SK-N-SH (cell line): ENCODE measurements around the gene NAXD.

Experiments
- RAD21 ChIP-seq: IDR thresholded peaks from 2 replicates; pipeline ENCODE4 v1.6.1; 2012; ENCODE audit warnings: mild to moderate bottlenecking, low read length
- SIN3A ChIP-seq: IDR thresholded peaks from 2 replicates; pipeline ENCODE4 v1.6.1; 2012; ENCODE audit warnings: low read depth, mild to moderate bottlenecking, low read length, moderate library complexity, borderline replicate concordance
- TF ChIP-seq, protein P1 (sequence below): fragments of 200-600 bp; sonication (generic); IDR thresholded peaks from 2 replicates; pipeline ENCODE4 v1.6.1; 2017; ENCODE audit warnings: antibody characterized with exemption, mild to moderate bottlenecking, moderate library complexity

DNA sequence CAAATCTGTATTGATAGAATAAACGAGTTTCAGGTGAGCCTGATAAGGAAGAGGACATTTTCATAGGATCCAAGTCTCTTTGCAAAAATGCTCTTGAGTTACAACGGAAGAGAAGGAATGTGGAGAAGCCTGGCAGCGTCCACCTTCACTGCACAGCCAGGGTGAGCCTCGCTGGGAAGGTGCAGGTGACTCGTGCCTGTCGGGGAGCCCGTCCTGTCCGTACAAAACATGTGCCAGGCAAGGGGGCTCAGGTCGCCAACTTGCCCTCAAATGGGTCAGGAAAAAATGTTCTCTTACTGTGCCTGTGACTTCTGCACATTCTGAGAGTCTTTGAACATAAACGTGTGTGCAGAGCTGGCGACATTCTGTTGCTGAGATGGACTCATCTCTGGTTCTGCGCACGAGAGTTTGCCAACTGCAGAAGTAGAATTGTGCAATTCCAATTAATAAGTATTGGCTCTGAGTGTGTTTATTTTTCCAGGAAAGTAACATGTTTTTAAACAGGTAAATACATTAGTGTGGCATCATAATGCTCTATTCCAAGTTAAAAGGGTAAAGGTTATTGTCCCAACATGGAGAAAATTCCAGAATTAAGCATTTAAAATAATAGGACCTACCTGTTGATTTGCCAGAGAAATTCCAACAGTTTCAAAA, 28.6 kb downstream of the NAXD start:
- TF ChIP-seq RAD21 (no peak), SIN3A (no peak)
- TF ChIP-seq, protein P1, sequence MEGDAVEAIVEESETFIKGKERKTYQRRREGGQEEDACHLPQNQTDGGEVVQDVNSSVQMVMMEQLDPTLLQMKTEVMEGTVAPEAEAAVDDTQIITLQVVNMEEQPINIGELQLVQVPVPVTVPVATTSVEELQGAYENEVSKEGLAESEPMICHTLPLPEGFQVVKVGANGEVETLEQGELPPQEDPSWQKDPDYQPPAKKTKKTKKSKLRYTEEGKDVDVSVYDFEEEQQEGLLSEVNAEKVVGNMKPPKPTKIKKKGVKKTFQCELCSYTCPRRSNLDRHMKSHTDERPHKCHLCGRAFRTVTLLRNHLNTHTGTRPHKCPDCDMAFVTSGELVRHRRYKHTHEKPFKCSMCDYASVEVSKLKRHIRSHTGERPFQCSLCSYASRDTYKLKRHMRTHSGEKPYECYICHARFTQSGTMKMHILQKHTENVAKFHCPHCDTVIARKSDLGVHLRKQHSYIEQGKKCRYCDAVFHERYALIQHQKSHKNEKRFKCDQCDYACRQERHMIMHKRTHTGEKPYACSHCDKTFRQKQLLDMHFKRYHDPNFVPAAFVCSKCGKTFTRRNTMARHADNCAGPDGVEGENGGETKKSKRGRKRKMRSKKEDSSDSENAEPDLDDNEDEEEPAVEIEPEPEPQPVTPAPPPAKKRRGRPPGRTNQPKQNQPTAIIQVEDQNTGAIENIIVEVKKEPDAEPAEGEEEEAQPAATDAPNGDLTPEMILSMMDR: no peak
